B cell (primary cell): ENCODE measurements around the gene ZNF746. TPM values are rescaled to one million over a fixed set of nuclear protein-coding genes. Genes with fewer than 3 reads are reported as not detected.

Source experiments
- ATAC-seq: fragments of 200-7000 bp; cut with Tn5 transposase; one replicate; pipeline ENCODE4 v1.10.0; 2021; ENCODE audit warnings: low read depth, mild to moderate bottlenecking, moderate number of reproducible peaks, moderate library complexity
- CTCF ChIA-PET: fragments of 350-600 bp; sonication (Branson Sonifier 250); formaldehyde crosslinking; loops from one replicate; lab custom pipeline; 2021; ENCODE audit warnings: antibody characterized with exemption, inconsistent platforms; lab: Charles Lee
- POLR2A ChIA-PET: fragments of 350-600 bp; sonication (Branson Sonifier 250); formaldehyde crosslinking; loops from one replicate; lab custom pipeline; 2021; ENCODE audit warnings: antibody characterized with exemption; lab: Charles Lee
- DNase-seq: peaks from one replicate; pipeline ENCODE4 v3.0.0; 2013
- H2AFZ ChIP-seq: 2 replicates; pipeline ENCODE4 v1.6.1; 2012; ENCODE audit warnings: mild to moderate bottlenecking, low read depth, low read length; ENCODE audit not compliant: insufficient read depth, poor library complexity, severe bottlenecking
- H3K27ac ChIP-seq, 2 donors: 1 replicate in 1 of 2; 2 replicates in 1 of 2; pipeline ENCODE4 v1.5.1; 2012 to 2013; ENCODE audit warnings: low read length in 2 of 2, mild to moderate bottlenecking in 2 of 2, moderate library complexity in 1 of 2
- H3K27me3 ChIP-seq, 4 experiments: fragments of 200-600 bp in 1 of 4; sonication (generic) in 1 of 4; replicated peaks in 1 of 4; 1 replicate in 2 of 4; 2 replicates in 2 of 4; pipeline versions ENCODE4 v1.6.1 to v1.7.0; 2013 to 2016; ENCODE audit warnings: low read length in 3 of 4, mild to moderate bottlenecking in 2 of 4, mixed read lengths in 1 of 4, moderate library complexity in 1 of 4; ENCODE audit not compliant: insufficient read depth in 4 of 4, control insufficient read depth in 3 of 4; ENCODE audit errors: control extremely low read depth in 1 of 4
- H3K36me3 ChIP-seq, 2 experiments: replicated peaks in 1 of 2; 1 replicate in 1 of 2; 2 replicates in 1 of 2; pipeline versions ENCODE4 v1.6.1 to v1.7.1; 2013; ENCODE audit warnings: low read length in 1 of 2; ENCODE audit not compliant: insufficient read depth in 2 of 2, control insufficient read depth in 1 of 2; ENCODE audit errors: control extremely low read depth in 1 of 2, extremely low read depth in 1 of 2
- H3K4me1 ChIP-seq, 2 donors: fragments of 200-600 bp in 1 of 2; sonication (generic) in 1 of 2; 1 replicate in 1 of 2; 2 replicates in 1 of 2; pipeline versions ENCODE4 v1.5.1 to v1.6.1; 2013 to 2017; ENCODE audit warnings: low read length in 2 of 2; ENCODE audit not compliant: control insufficient read depth in 2 of 2, insufficient read depth in 2 of 2
- H3K4me2 ChIP-seq: replicated peaks from 2 replicates; pipeline ENCODE3; 2012; ENCODE audit warnings: mild to moderate bottlenecking, low read depth, low read length; ENCODE audit not compliant: poor library complexity, severe bottlenecking
- H3K4me3 ChIP-seq, 5 experiments: fragments of 200-600 bp in 1 of 5; sonication (generic) in 1 of 5; 1 replicate in 3 of 5; 2 replicates in 2 of 5; pipeline versions ENCODE4 v1.5.1 to v1.7.0; 2011 to 2016; ENCODE audit warnings: low read length in 4 of 5, mild to moderate bottlenecking in 4 of 5, low read depth in 2 of 5, control low read depth in 1 of 5, moderate library complexity in 1 of 5; ENCODE audit not compliant: insufficient read depth in 1 of 5; ENCODE audit errors: control extremely low read depth in 1 of 5, extremely low read depth in 1 of 5
- H3K79me2 ChIP-seq: fragments of 200-600 bp; sonication (generic); one replicate; pipeline ENCODE4 v1.6.0; 2016; ENCODE audit warnings: low read length; ENCODE audit not compliant: control insufficient read depth, insufficient read depth
- H3K9ac ChIP-seq: fragments of 200-600 bp; sonication (generic); 2 replicates; pipeline ENCODE4 v1.6.1; 2017; ENCODE audit warnings: mild to moderate bottlenecking, low read length, moderate library complexity
- H3K9me3 ChIP-seq, 3 donors: one replicate each; pipeline versions ENCODE4 v1.6.1 to v1.7.1; 2013; ENCODE audit warnings: low read length in 2 of 3; ENCODE audit not compliant: control insufficient read depth in 2 of 3, insufficient read depth in 1 of 3; ENCODE audit errors: control extremely low read depth in 1 of 3
- H4K20me1 ChIP-seq: 2 replicates; pipeline ENCODE4 v1.6.0; 2012; ENCODE audit warnings: mild to moderate bottlenecking, low read length; ENCODE audit not compliant: insufficient read depth, control insufficient read depth, poor library complexity, severe bottlenecking
- H3K27ac Mint-ChIP-seq: one replicate; pipeline ENCODE4 v1.8.0; 2021; ENCODE audit warnings: mixed read lengths
- H3K27me3 Mint-ChIP-seq: one replicate; pipeline ENCODE4 v1.8.0; 2021; ENCODE audit warnings: mixed read lengths
- H3K4me1 Mint-ChIP-seq: one replicate; pipeline ENCODE4 v1.8.0; 2021; ENCODE audit warnings: mixed read lengths
- H3K4me3 Mint-ChIP-seq: one replicate; pipeline ENCODE4 v1.8.0; 2021; ENCODE audit warnings: mixed read lengths
- H3K9me3 Mint-ChIP-seq: one replicate; pipeline ENCODE4 v1.8.0; 2022; ENCODE audit warnings: mixed read lengths; ENCODE audit not compliant: insufficient read depth
- CTCF ChIP-seq: fragments of 200-600 bp; IDR thresholded peaks from one replicate; pipeline ENCODE4 v1.8.0; 2022; ENCODE audit warnings: antibody characterized with exemption, mild to moderate bottlenecking
- EZH2 ChIP-seq: IDR thresholded peaks from 2 replicates; pipeline ENCODE4 v1.6.1; 2012; ENCODE audit warnings: borderline replicate concordance, low read depth, mild to moderate bottlenecking, moderate library complexity, low read length; ENCODE audit not compliant: insufficient read depth, poor library complexity, severe bottlenecking
- WGBS: methylation state at CpG from one replicate; pipeline ENCODE4 v1.1.5; 2013; ENCODE audit warnings: missing lambda C conversion rate; ENCODE audit not compliant: insufficient coverage; 5-methylcytosine and 5-hydroxymethylcytosine counted together
- intact Hi-C: fragments of 100-400 bp; cut with micrococcal nuclease; formaldehyde crosslinking; loops from one replicate; pipeline ENCODE4 v1.10.0; 2022
- polyA plus RNA-seq: library from polyadenylated mRNA; depleted of rRNA; stranded (reverse); fragments of >200 nt; gene quantifications from 2 replicates; pipeline ENCODE4 v1.2.3, GENCODE V29; 2012
- total RNA-seq, 2 donors: library from RNA; stranded (reverse); fragments of 120-200 nt in 1 of 2; gene quantifications; 1 replicate in 1 of 2; 2 replicates in 1 of 2; pipeline versions ENCODE4 v1.2.3 to v1.2.4, GENCODE V29; 2013 to 2022

ZNF746 gene
- total and polyA plus RNA-seq, 2 donors (not counting 1 experiment from before 2014, with no cell fraction given): 15.6 to 30.4 TPM

- ChIA-PET POLR2A (no interaction called here), CTCF (no interaction called here)
- Histone ChIP-seq H3K36me3 (no peaks in the 10 kb centered on the region), H3K27ac (no peak overlapping the region), H3K79me2 (peaks cover 22% of the 10 kb centered on the region), H3K4me3 (no peak overlapping the region), H3K4me1 (peaks cover 12 to 19% of the 10 kb centered on the region in 2 donors), H3K4me2 (no peak overlapping the region), H3K27me3 (no peaks in the 10 kb centered on the region), H3K9ac (no peak overlapping the region), H4K20me1 (peaks cover 17% of the 10 kb centered on the region), H2AFZ (no peak overlapping the region), H3K9me3 (peaks cover 0 to 1% (median 0%) of the 10 kb centered on the region in 3 donors)
- intact Hi-C loops: no loop called here
- DNase-seq (no peak), ATAC-seq (no peak)
- Mint-ChIP-seq H3K4me3 (peak overlapping the region; percentile 23), H3K27ac (no peak overlapping the region), H3K4me1 (peaks cover 20% of the 10 kb centered on the region), H3K27me3 (no peaks in the 10 kb centered on the region), H3K9me3 (peaks cover 3% of the 10 kb centered on the region)
- TF ChIP-seq CTCF (no peak), EZH2 (no peak)
Observed at GRCh38 chr7:149500201-149500600, 2.6 kb upstream of the ZNF746 start.

GRCh38 chr7:149498811-149499210, 1.2 kb upstream of the ZNF746 start:
- intact Hi-C loops: loop anchor here (5.0 to 10.0 kb wide), 3 partner anchors 352 to 376 kb away; partner anchors contain the start of genes ATP6V0E2, ZNF398 and ZNF425
- Mint-ChIP-seq H3K27me3 (no peaks in the 10 kb centered on the region), H3K27ac (no peak overlapping the region), H3K4me3 (no peak overlapping the region), H3K9me3 (no peaks in the 10 kb centered on the region), H3K4me1 (peaks cover 23% of the 10 kb centered on the region)
- Histone ChIP-seq H3K9me3 (no peaks in the 10 kb centered on the region), H3K27ac (no peak overlapping the region), H2AFZ (no peak overlapping the region), H3K4me2 (no peak overlapping the region), H3K27me3 (no peaks in the 10 kb centered on the region), H3K4me1 (peaks cover 12 to 19% of the 10 kb centered on the region in 2 donors), H3K36me3 (peaks cover 0 to under 1% of the 10 kb centered on the region in 2 experiments), H3K79me2 (peaks cover 28% of the 10 kb centered on the region), H4K20me1 (peaks cover 21% of the 10 kb centered on the region), H3K9ac (no peak overlapping the region), H3K4me3 (no peak overlapping the region)
- DNase-seq (no peak), ATAC-seq (no peak)
- TF ChIP-seq EZH2 (no peak), CTCF (no peak)
- 92% methylated on average over 4 of the region's 6 CpGs for WGBS
- ChIA-PET CTCF (interaction anchor here (0.8 kb wide), 1 partner anchor 493 kb away, joined by 3 read pairs; no protein-coding TSS in a partner anchor), POLR2A (interaction anchor here (0.7 kb wide), 1 partner anchor 1188 kb away, joined by 4 read pairs; no protein-coding TSS in a partner anchor)
